KMS-11 (cell line): ENCODE results near the gene DLG2.

Experiments used
- H2AFZ ChIP-seq: fragments of 200-600 bp; sonication (generic); 2 replicates; pipeline ENCODE4 v1.6.1; 2016; ENCODE audit warnings: antibody characterized with exemption, mixed run types, low read depth
- H3K27ac ChIP-seq: fragments of 200-600 bp; sonication (generic); 2 replicates; pipeline ENCODE4 v1.6.1; 2016; ENCODE audit warnings: mild to moderate bottlenecking, mixed run types
- H3K27me3 ChIP-seq: fragments of 200-600 bp; sonication (generic); 2 replicates; pipeline ENCODE4 v1.6.1; 2017; ENCODE audit warnings: mild to moderate bottlenecking, low read depth, mixed run types, moderate library complexity; ENCODE audit not compliant: insufficient read depth
- H3K36me3 ChIP-seq: fragments of 200-600 bp; sonication (generic); 2 replicates; pipeline ENCODE4 v1.6.1; 2017; ENCODE audit warnings: mild to moderate bottlenecking, mixed run types; ENCODE audit not compliant: insufficient read depth
- H3K4me1 ChIP-seq: fragments of 200-600 bp; sonication (generic); 2 replicates; pipeline ENCODE4 v1.6.1; 2016; ENCODE audit warnings: mild to moderate bottlenecking, low read depth, mixed run types; ENCODE audit not compliant: poor library complexity, severe bottlenecking
- H3K4me2 ChIP-seq: fragments of 200-600 bp; sonication (generic); 2 replicates; pipeline ENCODE4 v1.7.0; 2016; ENCODE audit warnings: mild to moderate bottlenecking, mixed run types
- H3K4me3 ChIP-seq: fragments of 200-600 bp; sonication (generic); IDR thresholded peaks from 2 replicates; pipeline ENCODE4 v1.6.1; 2017; ENCODE audit warnings: low read depth, low read length, mixed read lengths; ENCODE audit not compliant: insufficient read depth
- H3K79me2 ChIP-seq: fragments of 200-600 bp; sonication (generic); 2 replicates; pipeline ENCODE4 v1.6.1; 2016; ENCODE audit warnings: low read depth, mixed run types; ENCODE audit not compliant: insufficient read depth
- H3K9ac ChIP-seq: fragments of 200-600 bp; sonication (generic); 2 replicates; pipeline ENCODE4 v1.6.1; 2016; ENCODE audit warnings: mild to moderate bottlenecking, mixed run types
- H4K20me1 ChIP-seq: fragments of 200-600 bp; sonication (generic); 2 replicates; pipeline ENCODE4 v1.6.1; 2016; ENCODE audit warnings: mild to moderate bottlenecking, mixed run types; ENCODE audit not compliant: insufficient read depth
- CTCF ChIP-seq: fragments of 200-600 bp; sonication (generic); conservative IDR thresholded peaks from 2 replicates; pipeline ENCODE4 v1.6.1; 2017; ENCODE audit warnings: low read depth, mild to moderate bottlenecking, antibody characterized with exemption, low read length, moderate library complexity, mixed read lengths

DLG2 gene

DNA sequence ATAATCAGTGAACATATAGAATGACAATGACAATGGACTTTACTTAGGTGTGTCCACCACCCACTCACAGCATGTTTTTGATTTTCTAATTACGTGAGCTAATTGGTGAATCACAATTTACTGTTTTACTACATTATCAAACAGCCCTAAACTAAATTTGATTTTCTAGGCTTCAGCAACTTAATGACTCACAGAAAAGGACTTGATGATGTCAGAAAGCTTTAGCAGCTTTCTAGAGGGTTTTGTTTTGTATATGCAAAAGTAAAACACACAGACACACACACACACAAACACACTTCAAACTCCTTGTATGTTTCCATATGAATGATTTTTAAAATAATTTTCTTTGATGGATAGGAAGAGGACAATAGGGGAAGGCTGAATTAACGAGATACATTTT lies 1462.4 kb downstream of the DLG2 start:
- TF ChIP-seq CTCF, result no peak
- Histone ChIP-seq H3K4me1 (no peaks in the 10 kb centered on the region), H3K36me3 (no peaks in the 10 kb centered on the region), H2AFZ (no peak overlapping the region), H4K20me1 (no peaks in the 10 kb centered on the region), H3K4me3 (no peak overlapping the region), H3K9ac (no peak overlapping the region), H3K79me2 (no peaks in the 10 kb centered on the region), H3K4me2 (no peak overlapping the region), H3K27me3 (no peaks in the 10 kb centered on the region), H3K27ac (no peak overlapping the region)

DNA sequence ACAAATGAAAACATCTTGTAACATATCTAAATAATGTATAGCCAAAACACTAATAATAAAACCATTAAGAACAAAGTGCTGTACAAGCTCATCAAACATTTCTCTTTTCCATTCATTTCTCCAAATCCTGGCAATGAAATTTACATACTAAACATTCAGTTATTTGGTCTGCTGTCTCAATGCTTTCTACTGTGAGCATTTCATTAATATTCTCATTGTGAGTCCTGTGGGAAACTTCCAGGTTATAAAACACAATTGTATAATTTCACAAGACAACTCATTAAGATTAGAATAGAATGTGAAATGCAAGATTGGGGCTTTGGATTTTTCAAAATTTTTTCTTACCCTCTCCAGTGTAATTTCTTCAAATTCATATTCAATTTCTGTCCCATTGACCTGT lies 1464.0 kb downstream of the DLG2 start:
- Histone ChIP-seq H4K20me1 (no peaks in the 10 kb centered on the region), H3K27me3 (no peaks in the 10 kb centered on the region), H3K4me2 (no peak overlapping the region), H3K4me1 (no peaks in the 10 kb centered on the region), H3K36me3 (no peaks in the 10 kb centered on the region), H3K27ac (no peak overlapping the region), H3K4me3 (no peak overlapping the region), H2AFZ (no peak overlapping the region), H3K9ac (no peak overlapping the region), H3K79me2 (no peaks in the 10 kb centered on the region)
- no peak for TF ChIP-seq CTCF

GRCh38 chr11:84157639-84158038 lies 1469.5 kb downstream of the DLG2 start:
- Histone ChIP-seq H3K27me3 (no peaks in the 10 kb centered on the region), H3K9ac (no peak overlapping the region), H3K4me2 (no peak overlapping the region), H3K79me2 (no peaks in the 10 kb centered on the region), H3K4me3 (no peak overlapping the region), H3K27ac (no peak overlapping the region), H3K4me1 (no peaks in the 10 kb centered on the region), H3K36me3 (no peaks in the 10 kb centered on the region), H2AFZ (no peak overlapping the region), H4K20me1 (no peaks in the 10 kb centered on the region)
- no peak for TF ChIP-seq CTCF

DNA sequence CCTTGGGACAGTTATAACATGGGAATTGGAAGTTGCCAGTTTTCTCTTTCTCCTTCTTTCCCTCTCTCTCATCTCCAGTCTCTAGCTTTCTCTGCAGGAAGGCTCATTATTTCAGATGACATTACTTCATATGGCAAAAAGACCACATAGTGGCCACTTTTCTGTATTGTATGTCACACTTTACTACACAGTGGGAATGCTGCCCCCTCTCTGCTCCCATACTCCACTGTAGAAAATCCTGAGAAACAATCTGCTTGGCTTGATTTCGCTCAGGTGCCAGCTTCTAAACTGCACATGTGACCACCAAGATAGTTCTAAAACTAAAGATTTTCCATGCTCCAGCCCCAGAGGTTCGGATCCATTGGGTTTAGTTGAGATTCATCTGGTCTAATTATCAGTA lies 1480.3 kb downstream of the DLG2 start:
- Histone ChIP-seq H3K4me2 (no peak overlapping the region), H3K79me2 (no peaks in the 10 kb centered on the region), H3K36me3 (no peaks in the 10 kb centered on the region), H3K4me1 (peaks cover 7% of the 10 kb centered on the region), H3K27ac (no peak overlapping the region), H4K20me1 (no peaks in the 10 kb centered on the region), H3K4me3 (no peak overlapping the region), H2AFZ (no peak overlapping the region), H3K9ac (no peak overlapping the region), H3K27me3 (no peaks in the 10 kb centered on the region)
- TF ChIP-seq CTCF, result no peak
